Suprapubic skin (tissue), 3 donors: ENCODE results near the gene PRKN.

Experiments used
- EP300 ChIP-seq: sonication (generic); formaldehyde crosslinking; IDR thresholded peaks from one replicate; pipeline ENCODE4 v1.6.1; 2017; ENCODE audit warnings: antibody characterized with exemption
- TF ChIP-seq, protein P1 (sequence below), 2 donors: fragments of 200-600 bp in 1 of 2; fragments of 450-650 bp in 1 of 2; sonication (generic) in 1 of 2; IDR thresholded peaks; one replicate each; pipeline ENCODE4 v1.5.1; 2016 to 2019; ENCODE audit warnings: antibody characterized with exemption in 2 of 2, mild to moderate bottlenecking in 1 of 2, moderate library complexity in 1 of 2

DNA sequence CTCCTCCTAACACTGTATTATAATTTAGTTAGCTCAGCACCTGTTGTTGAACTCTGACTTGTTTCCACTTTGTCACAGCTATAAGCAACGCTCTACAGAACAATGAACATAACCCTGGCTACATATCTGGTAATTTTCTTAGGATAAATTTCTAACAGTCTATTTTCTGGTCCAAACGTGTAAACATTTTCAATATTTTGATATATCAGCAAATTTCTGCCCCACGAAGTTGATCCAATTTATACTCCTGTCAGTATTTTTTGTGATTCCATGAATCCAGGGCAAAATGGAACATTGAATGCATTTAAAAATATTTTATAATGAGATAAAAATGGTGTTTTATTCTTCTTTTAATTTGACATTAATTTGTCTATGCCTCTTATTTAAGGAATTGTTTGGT, 1005.2 kb downstream of the PRKN start:
- TF ChIP-seq, protein P1, sequence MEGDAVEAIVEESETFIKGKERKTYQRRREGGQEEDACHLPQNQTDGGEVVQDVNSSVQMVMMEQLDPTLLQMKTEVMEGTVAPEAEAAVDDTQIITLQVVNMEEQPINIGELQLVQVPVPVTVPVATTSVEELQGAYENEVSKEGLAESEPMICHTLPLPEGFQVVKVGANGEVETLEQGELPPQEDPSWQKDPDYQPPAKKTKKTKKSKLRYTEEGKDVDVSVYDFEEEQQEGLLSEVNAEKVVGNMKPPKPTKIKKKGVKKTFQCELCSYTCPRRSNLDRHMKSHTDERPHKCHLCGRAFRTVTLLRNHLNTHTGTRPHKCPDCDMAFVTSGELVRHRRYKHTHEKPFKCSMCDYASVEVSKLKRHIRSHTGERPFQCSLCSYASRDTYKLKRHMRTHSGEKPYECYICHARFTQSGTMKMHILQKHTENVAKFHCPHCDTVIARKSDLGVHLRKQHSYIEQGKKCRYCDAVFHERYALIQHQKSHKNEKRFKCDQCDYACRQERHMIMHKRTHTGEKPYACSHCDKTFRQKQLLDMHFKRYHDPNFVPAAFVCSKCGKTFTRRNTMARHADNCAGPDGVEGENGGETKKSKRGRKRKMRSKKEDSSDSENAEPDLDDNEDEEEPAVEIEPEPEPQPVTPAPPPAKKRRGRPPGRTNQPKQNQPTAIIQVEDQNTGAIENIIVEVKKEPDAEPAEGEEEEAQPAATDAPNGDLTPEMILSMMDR (IDR thresholded peaks at IDR 0.05): no peak
- no peak for TF ChIP-seq EP300
